HEK293 (cell line): ENCODE measurements around the gene PPP1R9B.

Experiments used
- CTCF ChIA-PET: fragments of 350-600 bp; formaldehyde crosslinking; extraction: SDS; loops from one replicate; lab custom pipeline; 2021; ENCODE audit warnings: antibody characterized with exemption; lab: Yijun Ruan, JAX
- POLR2A ChIA-PET: fragments of 300-600 bp; formaldehyde crosslinking; extraction: SDS; loops from one replicate; lab custom pipeline; 2020; ENCODE audit warnings: antibody characterized with exemption, inconsistent platforms; lab: Yijun Ruan, JAX
- H3K27ac ChIP-seq: fragments of 200-500 bp; sonication (Bioruptor generic); 2 replicates; pipeline ENCODE4 v1.5.1; 2014; ENCODE audit warnings: low read depth, low read length, control low read depth, inconsistent platforms; ENCODE audit errors: extremely low read depth
- H3K36me3 ChIP-seq, 2 experiments: fragments of 200-500 bp in 1 of 2; sonication (Bioruptor generic) in 1 of 2; 1 replicate in 1 of 2; 2 replicates in 1 of 2; pipeline ENCODE4 v1.5.1; 2014 to 2017; ENCODE audit warnings: inconsistent platforms in 2 of 2, low read length in 2 of 2; ENCODE audit not compliant: control insufficient read depth in 2 of 2, insufficient read depth in 1 of 2
- H3K4me1 ChIP-seq: fragments of 200-500 bp; sonication (Bioruptor generic); 2 replicates; pipeline ENCODE4 v1.5.1; 2014; ENCODE audit warnings: mild to moderate bottlenecking, low read length, inconsistent platforms; ENCODE audit not compliant: control insufficient read depth, insufficient read depth
- H3K4me3 ChIP-seq: 2 replicates; pipeline ENCODE4 v1.5.1; 2011; ENCODE audit warnings: low read depth, mild to moderate bottlenecking, control low read depth, low read length, moderate library complexity
- H3K9me3 ChIP-seq: fragments of 200-500 bp; sonication (Bioruptor generic); 2 replicates; pipeline ENCODE4 v1.5.1; 2014; ENCODE audit warnings: low read depth, low read length, inconsistent platforms; ENCODE audit not compliant: control insufficient read depth, insufficient read depth
- KLF10 ChIP-seq: fragments of 450-650 bp; IDR thresholded peaks from 2 replicates; pipeline ENCODE4 v1.5.1; 2018; ENCODE audit warnings: missing biosample characterization, mild to moderate bottlenecking, missing genetic modification characterization
- KLF8 ChIP-seq: fragments of 450-650 bp; formaldehyde crosslinking; IDR thresholded peaks from 2 replicates; pipeline ENCODE4 v1.5.1; 2016; ENCODE audit warnings: missing biosample characterization, missing genetic modification characterization
- MEIS1 ChIP-seq: sonication (generic); formaldehyde crosslinking; IDR thresholded peaks from 2 replicates; pipeline ENCODE4 v1.8.1; 2022; ENCODE audit warnings: missing genetic modification reagents, mild to moderate bottlenecking, borderline replicate concordance
- OSR2 ChIP-seq: fragments of 450-650 bp; formaldehyde crosslinking; IDR thresholded peaks from 2 replicates; pipeline ENCODE4 v1.5.1; 2016; ENCODE audit warnings: missing biosample characterization, missing genetic modification characterization
- SP3 ChIP-seq: fragments of 450-650 bp; formaldehyde crosslinking; IDR thresholded peaks from 2 replicates; pipeline ENCODE4 v1.5.1; 2016; ENCODE audit warnings: missing biosample characterization, missing genetic modification characterization
- YY2 ChIP-seq: fragments of 450-650 bp; formaldehyde crosslinking; IDR thresholded peaks from 2 replicates; pipeline ENCODE4 v1.5.1; 2016; ENCODE audit warnings: missing biosample characterization, missing genetic modification characterization
- ZBTB48 ChIP-seq: fragments of 450-650 bp; formaldehyde crosslinking; IDR thresholded peaks from 2 replicates; pipeline ENCODE4 v1.5.1; 2016; ENCODE audit warnings: missing biosample characterization, missing genetic modification characterization
- ZBTB8A ChIP-seq: fragments of 450-650 bp; formaldehyde crosslinking; IDR thresholded peaks from 2 replicates; pipeline ENCODE4 v1.5.1; 2016; ENCODE audit warnings: missing biosample characterization, missing genetic modification characterization
- ZFHX2 ChIP-seq: fragments of 450-650 bp; formaldehyde crosslinking; conservative IDR thresholded peaks from 2 replicates; pipeline ENCODE4 v1.5.1; 2016; ENCODE audit warnings: missing biosample characterization, missing genetic modification characterization
- ZFP41 ChIP-seq: fragments of 450-650 bp; formaldehyde crosslinking; IDR thresholded peaks from 2 replicates; pipeline ENCODE4 v1.5.1; 2016; ENCODE audit warnings: missing biosample characterization, missing genetic modification characterization, borderline replicate concordance
- ZNF114 ChIP-seq: fragments of 450-650 bp; formaldehyde crosslinking; IDR thresholded peaks from 2 replicates; pipeline ENCODE4 v1.5.0; 2017; ENCODE audit warnings: missing biosample characterization, missing genetic modification characterization
- ZNF121 ChIP-seq: fragments of 450-650 bp; formaldehyde crosslinking; IDR thresholded peaks from 2 replicates; pipeline ENCODE4 v1.5.1; 2016; ENCODE audit warnings: missing biosample characterization, missing genetic modification characterization
- ZNF202 ChIP-seq: fragments of 450-650 bp; formaldehyde crosslinking; IDR thresholded peaks from 2 replicates; pipeline ENCODE4 v1.5.1; 2016; ENCODE audit warnings: missing biosample characterization, missing genetic modification characterization, borderline replicate concordance
- ZNF26 ChIP-seq: fragments of 450-650 bp; formaldehyde crosslinking; IDR thresholded peaks from 2 replicates; pipeline ENCODE4 v1.5.1; 2016; ENCODE audit warnings: missing biosample characterization, missing genetic modification characterization
- ZNF354C ChIP-seq: fragments of 450-650 bp; formaldehyde crosslinking; IDR thresholded peaks from 2 replicates; pipeline ENCODE4 v1.5.1; 2016; ENCODE audit warnings: missing biosample characterization, missing genetic modification characterization, low read depth, borderline replicate concordance
- ZNF416 ChIP-seq: fragments of 450-650 bp; formaldehyde crosslinking; IDR thresholded peaks from 2 replicates; pipeline ENCODE4 v1.5.1; 2016; ENCODE audit warnings: missing biosample characterization, missing genetic modification characterization
- ZNF48 ChIP-seq: fragments of 450-650 bp; formaldehyde crosslinking; IDR thresholded peaks from 2 replicates; pipeline ENCODE4 v1.5.1; 2016; ENCODE audit warnings: missing biosample characterization, missing genetic modification characterization
- ZNF544 ChIP-seq: fragments of 450-650 bp; formaldehyde crosslinking; IDR thresholded peaks from 2 replicates; pipeline ENCODE4 v1.5.0; 2017; ENCODE audit warnings: missing biosample characterization, missing genetic modification characterization
- ZNF571 ChIP-seq: fragments of 450-650 bp; formaldehyde crosslinking; IDR thresholded peaks from 2 replicates; pipeline ENCODE4 v1.5.0; 2017; ENCODE audit warnings: missing biosample characterization, missing genetic modification characterization
- ZNF629 ChIP-seq: fragments of 450-650 bp; formaldehyde crosslinking; IDR thresholded peaks from 2 replicates; pipeline ENCODE4 v1.5.1; 2017; ENCODE audit warnings: missing biosample characterization, missing genetic modification characterization
- ZNF660 ChIP-seq: fragments of 450-650 bp; IDR thresholded peaks from 2 replicates; pipeline ENCODE4 v1.5.1; 2018; ENCODE audit warnings: missing biosample characterization, mild to moderate bottlenecking, missing genetic modification characterization
- ZNF704 ChIP-seq: fragments of 450-650 bp; formaldehyde crosslinking; IDR thresholded peaks from 2 replicates; pipeline ENCODE4 v1.5.1; 2016; ENCODE audit warnings: missing biosample characterization, missing genetic modification characterization
- ZNF76 ChIP-seq: fragments of 450-650 bp; formaldehyde crosslinking; IDR thresholded peaks from 2 replicates; pipeline ENCODE4; 2016; ENCODE audit warnings: low read depth, missing biosample characterization, missing genetic modification characterization, borderline replicate concordance
- ZNF776 ChIP-seq: fragments of 450-650 bp; formaldehyde crosslinking; IDR thresholded peaks from 2 replicates; pipeline ENCODE4 v1.5.0; 2017; ENCODE audit warnings: missing biosample characterization, missing genetic modification characterization, borderline replicate concordance
- ZNF843 ChIP-seq: fragments of 450-650 bp; formaldehyde crosslinking; IDR thresholded peaks from 2 replicates; pipeline ENCODE4 v1.5.1; 2016; ENCODE audit warnings: missing biosample characterization, missing genetic modification characterization
- TF ChIP-seq, protein P1 (sequence below): fragments of 450-650 bp; formaldehyde crosslinking; IDR thresholded peaks from 2 replicates; pipeline ENCODE4 v1.5.1; 2016; ENCODE audit warnings: missing biosample characterization, missing genetic modification characterization

Gene PPP1R9B

GRCh38 chr17:50110591-50111349 lies 39.7 kb downstream of the PPP1R9B start (continued):
- TF ChIP-seq ZNF704 = no peak
- TF ChIP-seq ZBTB48 = no peak
- no peak for TF ChIP-seq ZNF354C (tag by site-specific recombination)

GRCh38 chr17:50109785-50110184 lies 40.7 kb downstream of the PPP1R9B start:
- H3K36me3 ChIP-seq = peaks cover 6 to 58% of the 10 kb centered on the region in 2 experiments; a peak in 2 of 3 replicates
- H3K4me1 ChIP-seq = no peaks in the 10 kb centered on the region
- no peaks in the 10 kb centered on the region for H3K9me3 ChIP-seq
- TF ChIP-seq ZFHX2 (tag by site-specific recombination) (no peak), ZNF776 (tag by site-specific recombination) (no peak), ZNF121 (no peak), KLF10 (tag by site-specific recombination) (no peak), ZFP41 (tag by site-specific recombination) (no peak), ZNF76 (tag by site-specific recombination) (no peak), ZNF571 (tag by site-specific recombination) (no peak)
- H3K4me3 ChIP-seq = no peak overlapping the region
- POLR2A ChIA-PET = no interaction called here
- no peak overlapping the region for H3K27ac ChIP-seq
- CTCF ChIA-PET = interaction anchor here (1.8 kb wide), 2 partner anchors 15 to 60 kb away, joined by 7 to 8 read pairs; partner anchors contain the start of gene PDK2

DNA sequence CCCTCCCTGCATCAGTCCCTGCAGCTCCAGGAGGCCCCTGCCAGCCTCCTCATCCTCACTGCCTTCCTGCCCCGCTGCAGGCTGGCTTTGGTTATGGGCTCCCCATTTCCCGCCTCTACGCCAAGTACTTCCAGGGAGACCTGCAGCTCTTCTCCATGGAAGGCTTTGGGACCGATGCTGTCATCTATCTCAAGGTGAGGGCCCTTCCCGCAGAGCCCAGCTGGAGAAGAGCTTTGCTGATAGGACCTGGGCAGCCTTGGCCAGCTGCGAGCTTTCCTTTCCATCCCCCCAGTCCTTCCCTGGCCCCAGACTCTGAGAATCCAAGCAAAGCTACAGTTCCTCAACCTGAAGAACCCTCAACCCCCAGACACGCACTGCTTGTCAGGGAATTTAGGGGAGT lies 41.3 kb downstream of the PPP1R9B start:
- POLR2A ChIA-PET = no interaction called here
- CTCF ChIA-PET = interaction anchor here (1.6 to 1.8 kb wide), 3 partner anchors 15 to 60 kb away, joined by 7 to 8 read pairs (median 7); partner anchors contain the start of gene PDK2
- Histone ChIP-seq H3K36me3 (peaks cover 6 to 59% of the 10 kb centered on the region in 2 experiments; a peak in 2 of 3 replicates), H3K9me3 (no peaks in the 10 kb centered on the region), H3K4me1 (no peaks in the 10 kb centered on the region), H3K27ac (no peak overlapping the region), H3K4me3 (no peak overlapping the region)
- TF ChIP-seq OSR2 (no peak), ZNF629 (tag by site-specific recombination) (no peak), KLF8 (tag by site-specific recombination) (no peak), ZNF26 (tag by site-specific recombination) (no peak), MEIS1 (CRISPR knock-in tag) (no peak), ZNF48 (tag by site-specific recombination) (no peak), ZNF114 (tag by site-specific recombination) (no peak), YY2 (tag by site-specific recombination) (no peak), ZNF843 (tag by site-specific recombination) (no peak), ZNF416 (tag by site-specific recombination) (no peak), SP3 (tag by site-specific recombination) (no peak), ZBTB8A (tag by site-specific recombination) (no peak), ZNF660 (no peak), ZNF202 (no peak), ZNF544 (tag by site-specific recombination) (no peak)
- TF ChIP-seq, protein P1, sequence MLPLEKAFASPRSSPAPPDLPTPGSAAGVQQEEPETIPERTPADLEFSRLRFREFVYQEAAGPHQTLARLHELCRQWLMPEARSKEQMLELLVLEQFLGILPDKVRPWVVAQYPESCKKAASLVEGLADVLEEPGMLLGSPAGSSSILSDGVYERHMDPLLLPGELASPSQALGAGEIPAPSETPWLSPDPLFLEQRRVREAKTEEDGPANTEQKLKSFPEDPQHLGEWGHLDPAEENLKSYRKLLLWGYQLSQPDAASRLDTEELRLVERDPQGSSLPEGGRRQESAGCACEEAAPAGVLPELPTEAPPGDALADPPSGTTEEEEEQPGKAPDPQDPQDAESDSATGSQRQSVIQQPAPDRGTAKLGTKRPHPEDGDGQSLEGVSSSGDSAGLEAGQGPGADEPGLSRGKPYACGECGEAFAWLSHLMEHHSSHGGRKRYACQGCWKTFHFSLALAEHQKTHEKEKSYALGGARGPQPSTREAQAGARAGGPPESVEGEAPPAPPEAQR (tag by site-specific recombination) = no peak
